ENCODE data around the gene SLC25A23.

- no peak for TF ChIP-seq POLR2AphosphoS5 (IDR thresholded peaks at IDR 0.05; ENCODE audit: low read depth, low read length)
- no peak for TF ChIP-seq RFX5 (IDR thresholded peaks at IDR 0.05; ENCODE audit: low read length)
- peak; percentile 38 for TF ChIP-seq CTCF (IDR thresholded peaks at IDR 0.05)
- TF ChIP-seq TAF1 (IDR thresholded peaks at IDR 0.05; ENCODE audit: borderline replicate concordance, low read depth, low read length): no peak
- no peak for TF ChIP-seq TEAD4 (IDR thresholded peaks at IDR 0.05; ENCODE audit: borderline replicate concordance, insufficient read depth)
- TF ChIP-seq GABPA (IDR thresholded peaks at IDR 0.05; ENCODE audit: low read depth): no peak
- TF ChIP-seq EP300 (IDR thresholded peaks at IDR 0.05; ENCODE audit: borderline replicate concordance in 1 of 2, low read depth in 1 of 2, low read length in 1 of 2): 0 out of 4 replicates have a peak, but pooled peaks have one; percentile 13
Observed at GRCh38 chr19:6460099-6460884, 700 bp upstream of the SLC25A23 start.
